K562 (cell line): ENCODE measurements around the gene RAI14. TPM values are rescaled to one million over a fixed set of nuclear protein-coding genes. Genes with fewer than 3 reads are reported as not detected.
A peak's percentile ranks its signal among the peaks of the same experiment; 100 is the strongest.

Source experiments
- CTCF ChIP-seq, 3 experiments: IDR thresholded peaks in 2 of 3; conservative IDR thresholded peaks in 1 of 3; 2 replicates each; pipeline ENCODE4 v1.5.1; 2011 to 2012; ENCODE audit warnings: low read length in 3 of 3, mild to moderate bottlenecking in 3 of 3, control low read depth in 2 of 3, improper control_type of control experiment in 1 of 3, inconsistent platforms in 1 of 3, low read depth in 1 of 3, mixed read lengths in 1 of 3, moderate library complexity in 1 of 3; ENCODE audit not compliant: insufficient read depth in 2 of 3
- CXXC5 ChIP-seq: fragments of 250-450 bp; sonication (Bioruptor Pico); IDR thresholded peaks from 2 replicates; pipeline ENCODE4 v1.8.0; 2022; ENCODE audit warnings: inconsistent platforms, mild to moderate bottlenecking, moderate library complexity
- FIP1L1 ChIP-seq: fragments of 200-400 bp; formaldehyde crosslinking; IDR thresholded peaks from 2 replicates; pipeline ENCODE4 v1.6.1; 2018; ENCODE audit warnings: mild to moderate bottlenecking, low read depth, low read length; ENCODE audit not compliant: poor library complexity, severe bottlenecking
- KLF1 ChIP-seq: fragments of 450-650 bp; IDR thresholded peaks from 2 replicates; pipeline ENCODE4 v1.6.1; 2016; ENCODE audit warnings: missing genetic modification characterization, missing compliant biosample characterization
- NONO ChIP-seq, 2 experiments: fragments of 200-400 bp in 1 of 2; fragments of 450-650 bp in 1 of 2; formaldehyde crosslinking in 1 of 2; IDR thresholded peaks; 2 replicates each; pipeline ENCODE4 v1.6.1; 2017; ENCODE audit warnings: low read depth in 2 of 2, mild to moderate bottlenecking in 2 of 2, moderate library complexity in 2 of 2, low read length in 1 of 2
- POLR2AphosphoS5 ChIP-seq: IDR thresholded peaks from 2 replicates; pipeline ENCODE4 v1.6.1; 2011; ENCODE audit warnings: mild to moderate bottlenecking, low read depth, low read length, moderate library complexity; ENCODE audit not compliant: control insufficient read depth, insufficient read depth
- SIN3A ChIP-seq, 2 experiments: fragments of 150-350 bp in 1 of 2; IDR thresholded peaks; 2 replicates each; pipeline ENCODE4 v1.6.1; 2011 to 2016; ENCODE audit warnings: borderline replicate concordance in 2 of 2, low read depth in 2 of 2, low read length in 2 of 2, mild to moderate bottlenecking in 2 of 2, moderate library complexity in 2 of 2; ENCODE audit not compliant: control insufficient read depth in 1 of 2
- SIN3B ChIP-seq: fragments of 450-650 bp; IDR thresholded peaks from 2 replicates; pipeline ENCODE4 v1.6.1; 2017; ENCODE audit warnings: low read depth, mild to moderate bottlenecking, moderate library complexity
- polyA plus RNA-seq, 8 experiments: library from polyadenylated mRNA; depleted of rRNA in 4 of 8; stranded (reverse) in 5 of 8; unstranded in 3 of 8; fragments of >200 nt; fragmentation: Nextera tagmentation in 2 of 8; fragmentation: Illumina TruSeq in 1 of 8; extraction: Ambion mirVana in 2 of 8; extraction: Trizol in 1 of 8; gene quantifications; 2 replicates each; pipeline versions ENCODE4 v1.2.1 to v1.2.3, GENCODE V29; 2011 to 2014; ENCODE audit warnings: inconsistent platforms in 1 of 8, missing spikeins in 1 of 8
- total RNA-seq, 7 experiments: library from RNA; depleted of rRNA in 6 of 7; stranded (reverse); fragments of >200 nt in 6 of 7; fragmentation: Illumina TruSeq in 2 of 7; extraction: Trizol in 2 of 7; gene quantifications; 2 replicates each; pipeline versions ENCODE4 v1.2.1 to v1.2.3, GENCODE V29; 2011 to 2021; ENCODE audit warnings: low replicate concordance in 1 of 7
- TF ChIP-seq, protein P1 (sequence below): fragments of 250-450 bp; sonication (Bioruptor Pico); IDR thresholded peaks from 2 replicates; pipeline ENCODE4 v1.4.0; 2020

Gene RAI14
- total and polyA plus RNA-seq, 9 of the 15 experiments (the other 6 are each of a cell fraction or from before 2014, with no cell fraction given), result 11.3 to 82.5 (median 34.8) TPM

DNA sequence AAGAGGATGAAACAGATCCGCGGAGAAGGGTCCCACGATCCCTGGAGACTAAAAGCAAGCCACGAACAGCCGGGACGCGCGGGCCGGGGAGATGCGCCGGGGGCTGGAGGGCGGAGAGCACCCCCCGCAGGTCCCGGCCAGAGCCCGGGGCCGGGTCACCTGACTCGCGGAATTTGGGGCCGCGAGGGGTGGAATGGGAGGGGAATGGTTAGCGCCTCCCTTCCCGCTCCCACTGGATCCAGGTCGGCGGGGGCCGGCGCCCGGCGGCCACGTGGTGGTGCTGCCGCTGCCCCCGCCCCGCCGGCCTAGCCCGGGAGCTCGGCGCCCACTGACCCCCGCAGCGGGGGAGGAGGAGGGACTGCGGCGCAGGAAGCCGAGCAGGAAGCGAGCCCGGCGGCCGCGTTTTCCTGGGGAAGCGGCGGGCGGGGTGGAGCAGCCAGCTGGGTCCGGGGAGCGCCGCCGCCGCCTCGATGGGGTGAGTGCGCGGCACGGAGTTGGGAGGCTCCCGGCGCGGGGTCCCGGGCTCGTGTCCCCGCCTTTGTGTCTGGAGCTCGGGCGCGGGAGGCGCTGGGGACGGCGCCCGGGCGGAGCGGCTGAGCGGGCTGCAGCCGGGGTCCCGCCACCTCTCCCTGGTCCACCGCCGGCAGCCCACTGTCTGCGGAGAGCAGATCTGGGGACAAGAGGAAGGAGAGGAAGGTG is at the start of gene RAI14 (continued):
- TF ChIP-seq, protein P1, sequence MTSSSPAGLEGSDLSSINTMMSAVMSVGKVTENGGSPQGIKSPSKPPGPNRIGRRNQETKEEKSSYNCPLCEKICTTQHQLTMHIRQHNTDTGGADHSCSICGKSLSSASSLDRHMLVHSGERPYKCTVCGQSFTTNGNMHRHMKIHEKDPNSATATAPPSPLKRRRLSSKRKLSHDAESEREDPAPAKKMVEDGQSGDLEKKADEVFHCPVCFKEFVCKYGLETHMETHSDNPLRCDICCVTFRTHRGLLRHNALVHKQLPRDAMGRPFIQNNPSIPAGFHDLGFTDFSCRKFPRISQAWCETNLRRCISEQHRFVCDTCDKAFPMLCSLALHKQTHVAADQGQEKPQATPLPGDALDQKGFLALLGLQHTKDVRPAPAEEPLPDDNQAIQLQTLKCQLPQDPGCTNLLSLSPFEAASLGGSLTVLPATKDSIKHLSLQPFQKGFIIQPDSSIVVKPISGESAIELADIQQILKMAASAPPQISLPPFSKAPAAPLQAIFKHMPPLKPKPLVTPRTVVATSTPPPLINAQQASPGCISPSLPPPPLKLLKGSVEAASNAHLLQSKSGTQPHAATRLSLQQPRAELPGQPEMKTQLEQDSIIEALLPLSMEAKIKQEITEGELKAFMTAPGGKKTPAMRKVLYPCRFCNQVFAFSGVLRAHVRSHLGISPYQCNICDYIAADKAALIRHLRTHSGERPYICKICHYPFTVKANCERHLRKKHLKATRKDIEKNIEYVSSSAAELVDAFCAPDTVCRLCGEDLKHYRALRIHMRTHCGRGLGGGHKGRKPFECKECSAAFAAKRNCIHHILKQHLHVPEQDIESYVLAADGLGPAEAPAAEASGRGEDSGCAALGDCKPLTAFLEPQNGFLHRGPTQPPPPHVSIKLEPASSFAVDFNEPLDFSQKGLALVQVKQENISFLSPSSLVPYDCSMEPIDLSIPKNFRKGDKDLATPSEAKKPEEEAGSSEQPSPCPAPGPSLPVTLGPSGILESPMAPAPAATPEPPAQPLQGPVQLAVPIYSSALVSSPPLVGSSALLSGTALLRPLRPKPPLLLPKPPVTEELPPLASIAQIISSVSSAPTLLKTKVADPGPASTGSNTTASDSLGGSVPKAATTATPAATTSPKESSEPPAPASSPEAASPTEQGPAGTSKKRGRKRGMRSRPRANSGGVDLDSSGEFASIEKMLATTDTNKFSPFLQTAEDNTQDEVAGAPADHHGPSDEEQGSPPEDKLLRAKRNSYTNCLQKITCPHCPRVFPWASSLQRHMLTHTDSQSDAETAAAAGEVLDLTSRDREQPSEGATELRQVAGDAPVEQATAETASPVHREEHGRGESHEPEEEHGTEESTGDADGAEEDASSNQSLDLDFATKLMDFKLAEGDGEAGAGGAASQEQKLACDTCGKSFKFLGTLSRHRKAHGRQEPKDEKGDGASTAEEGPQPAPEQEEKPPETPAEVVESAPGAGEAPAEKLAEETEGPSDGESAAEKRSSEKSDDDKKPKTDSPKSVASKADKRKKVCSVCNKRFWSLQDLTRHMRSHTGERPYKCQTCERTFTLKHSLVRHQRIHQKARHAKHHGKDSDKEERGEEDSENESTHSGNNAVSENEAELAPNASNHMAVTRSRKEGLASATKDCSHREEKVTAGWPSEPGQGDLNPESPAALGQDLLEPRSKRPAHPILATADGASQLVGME (CRISPR knock-in tag), result 0 out of 2 replicates have a peak, but pooled peaks have one; percentile 22
- peak; percentile 76 for TF ChIP-seq FIP1L1
- TF ChIP-seq NONO (IDR thresholded peaks at IDR 0.05; ENCODE audit: low read depth in 2 of 2, low read length in 1 of 2), result peak; percentile 86 to 89
- TF ChIP-seq CXXC5 (CRISPR knock-in tag), result peak; percentile 90
- TF ChIP-seq POLR2AphosphoS5, result 0 out of 2 replicates have a peak, but pooled peaks have one; percentile 33
- TF ChIP-seq SIN3B, result 0 out of 2 replicates have a peak, but pooled peaks have one; percentile 49
- TF ChIP-seq KLF1 (tag), result 0 out of 2 replicates have a peak, but pooled peaks have one; percentile 40
- TF ChIP-seq SIN3A (IDR thresholded peaks at IDR 0.05; ENCODE audit: borderline replicate concordance in 2 of 2, control insufficient read depth in 1 of 2, low read depth in 2 of 2, low read length in 2 of 2), result peak; percentile 46 to 71; a peak in 2 of 4 replicates
- TF ChIP-seq CTCF (IDR thresholded peaks at IDR 0.05 in 2 of 3, conservative IDR thresholded peaks at IDR 0.05 in 1 of 3; ENCODE audit: insufficient read depth in 2 of 3, low read depth in 1 of 3, low read length in 3 of 3), result peak in 1 of 3 experiments; percentile 26; a peak in 2 of 6 replicates
